MM.1S (cell line): ENCODE results near the gene NOTUM.

Source experiments
- DNase-seq: peaks from one replicate; pipeline ENCODE4 v3.0.0-alpha.2; 2015
- H2AFZ ChIP-seq: fragments of 300-600 bp; sonication (generic); 2 replicates; pipeline ENCODE4 v1.6.0; 2016; ENCODE audit warnings: antibody characterized with exemption, low read length
- H3F3A ChIP-seq: fragments of 300-600 bp; sonication (generic); 2 replicates; pipeline ENCODE4 v1.6.1; 2016; ENCODE audit warnings: mild to moderate bottlenecking, antibody characterized with exemption, low read length, moderate library complexity, mixed read lengths; ENCODE audit not compliant: insufficient read depth
- H3K27ac ChIP-seq: fragments of 300-600 bp; sonication (generic); 2 replicates; pipeline ENCODE4 v1.5.1; 2016; ENCODE audit warnings: mild to moderate bottlenecking, low read length
- H3K27me3 ChIP-seq: fragments of 300-600 bp; sonication (generic); replicated peaks from 2 replicates; pipeline ENCODE4 v1.6.0; 2016; ENCODE audit warnings: low read length; ENCODE audit not compliant: insufficient read depth
- H3K36me3 ChIP-seq: fragments of 300-600 bp; sonication (generic); replicated peaks from 2 replicates; pipeline ENCODE4 v1.6.1; 2016; ENCODE audit warnings: mild to moderate bottlenecking, low read length, mixed read lengths; ENCODE audit not compliant: insufficient read depth
- H3K4me1 ChIP-seq: fragments of 300-600 bp; sonication (generic); 2 replicates; pipeline ENCODE4 v1.6.1; 2016; ENCODE audit warnings: low read length, mixed read lengths
- H3K4me2 ChIP-seq: fragments of 300-600 bp; sonication (generic); 2 replicates; pipeline ENCODE4 v1.6.0; 2016; ENCODE audit warnings: low read depth, low read length
- H3K4me3 ChIP-seq: fragments of 300-600 bp; sonication (generic); 2 replicates; pipeline ENCODE4 v1.5.1; 2016; ENCODE audit warnings: low read length, mixed read lengths
- H3K79me2 ChIP-seq: fragments of 300-600 bp; sonication (generic); 2 replicates; pipeline ENCODE4 v1.6.1; 2016; ENCODE audit warnings: mixed run types, low read length, mixed read lengths
- H3K9ac ChIP-seq: fragments of 300-600 bp; sonication (generic); 2 replicates; pipeline ENCODE4 v1.6.1; 2016; ENCODE audit warnings: low read length, mixed read lengths
- H3K9me2 ChIP-seq: fragments of 300-600 bp; sonication (generic); replicated peaks from 2 replicates; pipeline ENCODE4 v1.6.1; 2016; ENCODE audit warnings: mild to moderate bottlenecking, low read length, mixed read lengths; ENCODE audit not compliant: insufficient read depth
- H3K9me3 ChIP-seq: fragments of 300-600 bp; sonication (generic); replicated peaks from 2 replicates; pipeline ENCODE4 v1.6.1; 2016; ENCODE audit warnings: mild to moderate bottlenecking, low read length, mixed read lengths; ENCODE audit not compliant: insufficient read depth
- H4K20me1 ChIP-seq: fragments of 300-600 bp; sonication (generic); 2 replicates; pipeline ENCODE4 v1.6.1; 2016; ENCODE audit warnings: mild to moderate bottlenecking, low read length, moderate library complexity, mixed read lengths; ENCODE audit not compliant: insufficient read depth
- CTCF ChIP-seq: fragments of 300-600 bp; sonication (generic); IDR thresholded peaks from 2 replicates; pipeline ENCODE4 v1.5.1; 2016; ENCODE audit warnings: antibody characterized with exemption, low read length, mixed read lengths
- EZH2 ChIP-seq: fragments of 300-600 bp; sonication (generic); optimal IDR thresholded peaks from 2 replicates; pipeline ENCODE3; 2017; ENCODE audit warnings: low read depth, mild to moderate bottlenecking, antibody characterized with exemption, low read length, mixed read lengths
- EZH2phosphoT487 ChIP-seq: fragments of 300-600 bp; sonication (generic); IDR thresholded peaks from 2 replicates; pipeline ENCODE4 v1.6.1; 2018; ENCODE audit warnings: antibody characterized with exemption, low read length

The NOTUM gene

GRCh38 chr17:81952792-81953228, 8.2 kb downstream of the NOTUM start:
- Histone ChIP-seq H2AFZ (no peak overlapping the region), H3K9ac (no peak overlapping the region), H3F3A (no peaks in the 10 kb centered on the region), H3K79me2 (no peaks in the 10 kb centered on the region), H4K20me1 (no peaks in the 10 kb centered on the region), H3K4me1 (no peaks in the 10 kb centered on the region), H3K36me3 (no peaks in the 10 kb centered on the region), H3K27me3 (peaks cover 39% of the 10 kb centered on the region), H3K4me2 (no peak overlapping the region), H3K4me3 (no peak overlapping the region), H3K9me2 (no peaks in the 10 kb centered on the region), H3K27ac (no peak overlapping the region), H3K9me3 (no peaks in the 10 kb centered on the region)
- no peak for TF ChIP-seq EZH2phosphoT487
- no peak for TF ChIP-seq CTCF
- no peak for DNase-seq

GRCh38 chr17:81951785-81952684, 9.0 kb downstream of the NOTUM start:
- H3K79me2 ChIP-seq: no peaks in the 10 kb centered on the region
- H3K9me3 ChIP-seq: no peaks in the 10 kb centered on the region
- H3K4me1 ChIP-seq: no peaks in the 10 kb centered on the region
- H3F3A ChIP-seq: no peaks in the 10 kb centered on the region
- TF ChIP-seq CTCF: no peak
- no peak for TF ChIP-seq EZH2phosphoT487
- no peak for TF ChIP-seq EZH2
- no peaks in the 10 kb centered on the region for H3K9me2 ChIP-seq
- H3K27me3 ChIP-seq: peaks cover 31% of the 10 kb centered on the region
- H3K4me3 ChIP-seq: no peak overlapping the region
- no peak for DNase-seq
- H3K36me3 ChIP-seq: no peaks in the 10 kb centered on the region
- H2AFZ ChIP-seq: no peak overlapping the region
- H3K27ac ChIP-seq: no peak overlapping the region
- no peak overlapping the region for H3K4me2 ChIP-seq
- H4K20me1 ChIP-seq: no peaks in the 10 kb centered on the region
- no peak overlapping the region for H3K9ac ChIP-seq

GRCh38 chr17:81950501-81950900, 10.5 kb downstream of the NOTUM start:
- no peak overlapping the region for H3K4me2 ChIP-seq
- H3K4me1 ChIP-seq: no peaks in the 10 kb centered on the region
- H3F3A ChIP-seq: no peaks in the 10 kb centered on the region
- no peaks in the 10 kb centered on the region for H3K9me2 ChIP-seq
- no peak overlapping the region for H3K27ac ChIP-seq
- no peak overlapping the region for H3K4me3 ChIP-seq
- no peak overlapping the region for H2AFZ ChIP-seq
- H4K20me1 ChIP-seq: no peaks in the 10 kb centered on the region
- no peak for TF ChIP-seq CTCF
- no peak for TF ChIP-seq EZH2phosphoT487
- TF ChIP-seq EZH2: no peak
- peaks cover 28% of the 10 kb centered on the region for H3K27me3 ChIP-seq
- H3K36me3 ChIP-seq: no peaks in the 10 kb centered on the region
- H3K9me3 ChIP-seq: no peaks in the 10 kb centered on the region
- no peaks in the 10 kb centered on the region for H3K79me2 ChIP-seq
- no peak for DNase-seq
- no peak overlapping the region for H3K9ac ChIP-seq
